GM13976 (cell line): ENCODE measurements around the gene ZCCHC24.

Experiments
- DNase-seq: peaks from one replicate; pipeline ENCODE4 v3.0.0; 2012; ENCODE audit warnings: low spot score
- in situ Hi-C: fragments of 300-500 bp; cut with MboI; formaldehyde crosslinking; loops from one replicate; pipeline ENCODE4 v1.12.0; 2022; ENCODE audit warnings: low sequenced_read_pairs, mixed read lengths, inconsistent platforms; ENCODE audit not compliant: unreplicated experiment
- TF ChIP-seq, protein P1 (sequence below): IDR thresholded peaks from 2 replicates; pipeline ENCODE4 v1.5.1; 2012; ENCODE audit warnings: borderline replicate concordance, mild to moderate bottlenecking; ENCODE audit not compliant: insufficient read depth; ENCODE audit errors: extremely low read depth, missing control alignments, control extremely low read depth

ZCCHC24 gene

GRCh38 chr10:79355420-79356017, 89.9 kb downstream of the ZCCHC24 start:
- in situ Hi-C loops, result no loop called here
- peak; percentile 11 for DNase-seq
- TF ChIP-seq, protein P1, sequence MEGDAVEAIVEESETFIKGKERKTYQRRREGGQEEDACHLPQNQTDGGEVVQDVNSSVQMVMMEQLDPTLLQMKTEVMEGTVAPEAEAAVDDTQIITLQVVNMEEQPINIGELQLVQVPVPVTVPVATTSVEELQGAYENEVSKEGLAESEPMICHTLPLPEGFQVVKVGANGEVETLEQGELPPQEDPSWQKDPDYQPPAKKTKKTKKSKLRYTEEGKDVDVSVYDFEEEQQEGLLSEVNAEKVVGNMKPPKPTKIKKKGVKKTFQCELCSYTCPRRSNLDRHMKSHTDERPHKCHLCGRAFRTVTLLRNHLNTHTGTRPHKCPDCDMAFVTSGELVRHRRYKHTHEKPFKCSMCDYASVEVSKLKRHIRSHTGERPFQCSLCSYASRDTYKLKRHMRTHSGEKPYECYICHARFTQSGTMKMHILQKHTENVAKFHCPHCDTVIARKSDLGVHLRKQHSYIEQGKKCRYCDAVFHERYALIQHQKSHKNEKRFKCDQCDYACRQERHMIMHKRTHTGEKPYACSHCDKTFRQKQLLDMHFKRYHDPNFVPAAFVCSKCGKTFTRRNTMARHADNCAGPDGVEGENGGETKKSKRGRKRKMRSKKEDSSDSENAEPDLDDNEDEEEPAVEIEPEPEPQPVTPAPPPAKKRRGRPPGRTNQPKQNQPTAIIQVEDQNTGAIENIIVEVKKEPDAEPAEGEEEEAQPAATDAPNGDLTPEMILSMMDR, result no peak

- no peak for DNase-seq
- TF ChIP-seq, protein P1, result no peak
- in situ Hi-C loops, result no loop called here
These were observed 90.8 kb downstream of the ZCCHC24 start for GRCh38 chr10:79354615-79355014.

DNA sequence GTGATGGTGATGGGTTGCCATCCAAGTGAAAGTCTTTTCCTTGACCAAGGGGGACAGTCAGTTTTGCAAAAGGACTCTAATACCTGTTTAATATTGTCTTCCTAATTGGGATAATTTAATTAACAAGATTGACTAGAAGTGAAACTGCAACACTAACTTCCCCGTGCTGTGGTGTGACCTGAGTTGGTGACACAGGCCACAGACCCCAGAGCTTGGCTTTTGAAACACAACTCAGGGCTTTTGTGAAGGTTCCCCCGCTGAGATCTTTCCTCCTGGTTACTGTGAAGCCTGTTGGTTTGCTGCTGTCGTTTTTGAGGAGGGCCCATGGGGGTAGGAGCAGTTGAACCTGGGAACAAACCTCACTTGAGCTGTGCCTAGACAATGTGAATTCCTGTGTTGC, 91.3 kb downstream of the ZCCHC24 start:
- peak; percentile 36 for DNase-seq
- TF ChIP-seq, protein P1, result no peak
- in situ Hi-C loops, result no loop called here

GRCh38 chr10:79353726-79354125, 91.7 kb downstream of the ZCCHC24 start:
- DNase-seq, result peak; percentile 20
- TF ChIP-seq, protein P1, result no peak
- in situ Hi-C loops, result no loop called here

GRCh38 chr10:79353000-79353406, 92.4 kb downstream of the ZCCHC24 start:
- in situ Hi-C loops, result no loop called here
- no peak for DNase-seq
- TF ChIP-seq, protein P1, result no peak

DNA sequence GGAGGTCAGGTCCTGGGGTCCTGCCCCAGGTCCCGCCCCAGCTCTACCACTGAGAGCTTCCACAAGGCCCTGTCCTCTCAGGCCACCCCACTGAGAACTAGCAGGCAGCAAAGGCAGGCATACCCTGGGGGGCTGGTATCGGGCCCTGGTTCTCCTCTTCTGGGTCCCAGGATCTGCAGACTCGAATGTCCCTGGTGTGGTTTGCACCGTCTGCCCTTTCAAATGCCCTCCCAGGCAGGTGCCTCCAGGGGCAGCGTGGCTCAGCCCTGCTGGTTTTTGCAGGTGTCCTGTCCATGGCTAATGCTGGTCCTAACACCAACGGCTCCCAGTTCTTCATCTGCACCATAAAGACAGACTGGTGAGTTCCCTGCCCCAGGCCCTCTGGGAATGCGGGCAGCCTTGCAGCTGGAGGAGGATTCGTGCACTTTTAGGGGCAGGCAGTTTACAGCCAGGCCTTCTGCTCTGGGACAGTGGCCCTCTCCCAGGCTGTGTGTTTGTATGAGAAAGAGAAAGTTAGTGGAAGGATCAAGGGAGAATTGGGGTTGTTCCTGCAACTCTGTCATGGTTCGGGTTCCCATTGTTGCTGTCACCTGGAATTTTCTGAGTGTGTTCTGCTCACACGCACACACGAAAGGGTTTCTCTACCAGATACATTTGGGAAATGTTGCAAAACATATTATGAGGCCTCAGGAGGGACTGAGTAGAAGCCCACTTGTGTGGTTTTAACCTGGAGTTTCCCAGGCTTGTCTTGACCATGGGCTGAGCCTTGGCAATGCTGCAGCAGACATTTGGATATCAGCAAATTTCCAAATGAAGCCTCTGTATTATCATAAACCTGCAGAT, 93.2 kb downstream of the ZCCHC24 start:
- in situ Hi-C loops, result no loop called here
- TF ChIP-seq, protein P1, result no peak
- DNase-seq, result peak; percentile 10

DNA sequence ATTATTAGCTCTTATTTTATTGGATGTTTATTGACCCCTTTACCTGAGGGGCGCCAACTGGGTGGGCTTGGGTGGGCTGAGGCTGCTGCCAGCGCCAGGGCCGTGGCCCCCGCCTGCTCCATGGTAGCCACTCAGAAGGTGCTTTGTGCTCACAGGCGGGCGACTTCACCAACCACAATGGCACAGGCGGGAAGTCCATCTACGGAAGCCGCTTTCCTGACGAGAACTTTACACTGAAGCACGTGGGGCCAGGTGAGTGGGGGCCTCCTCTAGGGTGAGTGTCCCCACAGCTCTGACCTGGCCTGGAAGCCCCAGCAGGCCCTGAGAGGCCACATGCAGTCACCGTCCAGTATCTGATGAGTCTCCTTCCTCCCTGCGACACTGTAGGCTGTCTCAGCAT, 94.1 kb downstream of the ZCCHC24 start:
- TF ChIP-seq, protein P1, result no peak
- in situ Hi-C loops, result no loop called here
- peak; percentile 7 for DNase-seq
